Cardiac septum (tissue), 1 donor: ENCODE measurements around the gene WNT3A. TPM values are rescaled to one million over a fixed set of nuclear protein-coding genes. Genes with fewer than 3 reads are reported as not detected.

ENCODE experiments used
- DNase-seq: peaks from one replicate; pipeline ENCODE4 v3.0.0-alpha.2; 2020; ENCODE audit warnings: low spot score
- intact Hi-C: fragments of 100-400 bp; cut with DNase I; formaldehyde crosslinking; loops from one replicate; pipeline ENCODE4 v1.14.0; 2022
- microRNA-seq: library from miRNA; unstranded; fragments of <30 nt; microRNA quantifications from one replicate; pipeline ENCODE4 v1.2.0, GENCODE V29; 2020
- total RNA-seq: library from RNA; stranded (reverse); fragmentation: NEBNext Ultra II Directional; extraction: Animal tissue kit (Norgen Biotek cat#: 25700); gene quantifications from one replicate; pipeline ENCODE4 v1.2.1, GENCODE V29; 2021
- donor health status: DM: no; HTN: no; CAD: no.

WNT3A gene
- total RNA-seq, 1 donor from 2014 or later, result not detected

- intact Hi-C loops, result loop anchor here (5.0 kb wide), 1 partner anchor 33 kb away; no protein-coding TSS in a partner anchor
- no peak for DNase-seq
Observed at GRCh38 chr1:228104526-228105269, 97.9 kb downstream of the WNT3A start.

GRCh38 chr1:228105270-228105995 is 98.6 kb downstream of the WNT3A start:
- DNase-seq, result no peak
- intact Hi-C loops, result no loop called here

GRCh38 chr1:228105996-228106799 is 99.4 kb downstream of the WNT3A start:
- intact Hi-C loops, result no loop called here
- no peak for DNase-seq

GRCh38 chr1:228106800-228107054 is 99.9 kb downstream of the WNT3A start:
- intact Hi-C loops, result no loop called here
- DNase-seq, result no peak

GRCh38 chr1:228107636-228108035 is 100.8 kb downstream of the WNT3A start:
- DNase-seq, result no peak
- intact Hi-C loops, result loop anchor here (2.0 kb wide), 2 partner anchors 25 to 57 kb away; partner anchors contain the start of genes ARF1 and IBA57

- no peak for DNase-seq
- intact Hi-C loops, result loop anchor here (2.0 kb wide), 2 partner anchors 25 to 57 kb away; partner anchors contain the start of genes ARF1 and IBA57
Observed at GRCh38 chr1:228108055-228108690, 101.4 kb downstream of the WNT3A start.

- intact Hi-C loops, result loop anchor here (2.0 kb wide), 2 partner anchors 26 to 56 kb away; partner anchors contain the start of genes ARF1 and IBA57
- DNase-seq, result no peak
Observed at GRCh38 chr1:228108742-228109072, 101.9 kb downstream of the WNT3A start.

GRCh38 chr1:228109073-228109961 is 102.5 kb downstream of the WNT3A start, which contains the start of gene MRPL55:
Gene MRPL55, minus strand, starts transcription at chr1:228109299. Its CDS starts 1,039 bp downstream, at chr1:228108260.
- intact Hi-C loops, result loop anchor here (2.0 kb wide), 2 partner anchors 27 to 55 kb away; partner anchors contain the start of genes ARF1 and IBA57
- DNase-seq, result peak; percentile 100

- DNase-seq, result no peak
- intact Hi-C loops, result loop anchor here (2.0 kb wide), 2 partner anchors 27 to 55 kb away; partner anchors contain the start of genes ARF1 and IBA57
Observed at GRCh38 chr1:228109962-228110488, 103.2 kb downstream of the WNT3A start.

GRCh38 chr1:228110556-228110955 is 103.8 kb downstream of the WNT3A start:
- DNase-seq, result no peak
- intact Hi-C loops, result no loop called here

Small RNA genes within 50 kb of the gene (microRNA-seq; reads per million reads assigned to microRNA genes)
- not detected for gene MIR3620

Other genes with a start within 250 kb of the WNT3A start
- gene PRSS38, start 191.3 kb upstream of the WNT3A start, total RNA-seq, result not detected
- 6.5 TPM for gene WNT9A, start 59.1 kb upstream of the WNT3A start, total RNA-seq
- 332 TPM for gene ARF1, start 75.7 kb downstream of the WNT3A start, total RNA-seq
- 8.9 TPM for gene C1orf35, start 96.3 kb downstream of the WNT3A start, total RNA-seq
- gene MRPL55, start 102.3 kb downstream of the WNT3A start, total RNA-seq, result 39.7 TPM
- gene GUK1, start 133.3 kb downstream of the WNT3A start, total RNA-seq, result 213 TPM
- gene GJC2, start 142.9 kb downstream of the WNT3A start, total RNA-seq, result 1.6 TPM
- gene IBA57, start 158.8 kb downstream of the WNT3A start, total RNA-seq, result 16.6 TPM
- gene OBSCN, start 201.0 kb downstream of the WNT3A start, total RNA-seq, result 396 TPM